NCI-H510A treated with DMSO at 0.1 percent for 48 hours (cell line): ENCODE data around the gene ADD2.
"Not testable (repeated sequence)": the region's sequence is repeated elsewhere in the genome, so short reads cannot be mapped to it uniquely, and the experiment has no call there.

Experiments
- DNase-seq: peaks from one replicate; lab custom pipeline; 2025; lab: John Stamatoyannopoulos, UW

ADD2 gene

DNA sequence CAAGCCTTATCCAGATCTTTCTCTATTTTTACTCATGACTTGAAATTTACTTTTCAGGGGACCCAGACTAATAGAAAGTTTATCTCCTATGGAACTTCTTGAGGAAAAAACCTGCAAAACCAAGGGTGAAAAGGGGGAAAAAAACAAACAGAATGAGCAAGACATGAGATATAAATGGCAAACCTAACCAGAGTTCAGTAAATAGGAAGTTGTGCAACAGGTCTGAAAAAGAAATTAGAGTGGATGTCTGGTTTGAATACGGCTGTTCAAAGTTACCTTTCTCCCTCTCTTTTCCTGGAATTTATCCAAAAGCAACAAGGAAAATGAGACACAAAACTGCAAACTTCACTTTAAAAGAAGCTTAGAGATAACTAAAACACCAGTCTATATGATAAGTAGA, 135.6 kb downstream of the ADD2 start:
- DNase-seq = no peak

DNA sequence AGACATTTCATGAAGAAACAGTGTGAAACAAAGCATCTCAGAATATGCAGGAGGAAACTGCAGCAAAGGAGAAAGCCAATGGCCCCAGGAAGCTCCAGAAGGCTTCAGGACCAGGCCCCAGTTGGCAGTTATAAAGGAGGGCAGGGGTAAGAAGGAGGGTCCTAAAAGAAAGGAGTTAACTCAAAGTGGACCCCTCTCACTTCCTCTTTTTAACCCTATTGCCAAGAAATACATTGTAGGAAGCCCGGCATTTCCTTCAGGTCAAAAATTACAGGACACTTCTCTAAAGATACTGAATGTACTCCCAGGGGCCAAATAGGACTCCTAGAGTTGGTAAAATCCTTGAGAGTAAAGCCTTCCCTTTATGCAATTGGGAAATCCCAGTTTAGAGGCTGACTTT, 137.2 kb downstream of the ADD2 start:
- DNase-seq = no peak

DNA sequence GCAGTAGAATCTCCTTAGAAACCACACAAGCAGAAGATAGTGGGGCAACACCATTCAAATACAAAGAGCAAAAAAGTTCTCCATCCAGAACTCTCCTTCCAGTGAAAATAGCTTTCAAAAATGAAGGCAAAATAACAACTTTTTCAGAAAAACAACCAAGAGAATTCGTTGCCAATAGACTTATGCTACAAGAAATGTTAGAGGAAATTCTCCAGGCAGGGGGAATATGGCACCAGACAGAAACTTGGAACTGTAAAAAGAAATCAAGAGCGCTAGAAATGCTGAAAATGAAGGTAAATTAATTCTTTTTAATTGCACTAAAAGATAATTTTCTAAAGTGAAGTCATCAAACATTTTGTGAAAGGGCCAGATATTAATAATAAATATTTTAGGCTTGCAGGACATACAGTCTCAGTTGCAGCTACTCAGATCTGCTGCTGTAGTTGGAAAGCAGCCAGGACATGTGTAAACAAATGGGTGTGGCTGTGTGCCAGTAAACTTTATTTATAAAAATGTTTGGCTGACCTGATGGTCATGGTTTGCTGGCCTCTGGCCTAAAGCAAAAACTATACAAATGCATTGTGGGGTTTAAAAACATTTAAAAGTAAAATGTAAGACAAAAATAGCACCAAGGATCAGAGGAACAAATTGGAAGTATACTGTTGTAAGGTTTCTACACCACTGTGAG, 140.6 kb downstream of the ADD2 start:
- peak; percentile 85 for DNase-seq

DNA sequence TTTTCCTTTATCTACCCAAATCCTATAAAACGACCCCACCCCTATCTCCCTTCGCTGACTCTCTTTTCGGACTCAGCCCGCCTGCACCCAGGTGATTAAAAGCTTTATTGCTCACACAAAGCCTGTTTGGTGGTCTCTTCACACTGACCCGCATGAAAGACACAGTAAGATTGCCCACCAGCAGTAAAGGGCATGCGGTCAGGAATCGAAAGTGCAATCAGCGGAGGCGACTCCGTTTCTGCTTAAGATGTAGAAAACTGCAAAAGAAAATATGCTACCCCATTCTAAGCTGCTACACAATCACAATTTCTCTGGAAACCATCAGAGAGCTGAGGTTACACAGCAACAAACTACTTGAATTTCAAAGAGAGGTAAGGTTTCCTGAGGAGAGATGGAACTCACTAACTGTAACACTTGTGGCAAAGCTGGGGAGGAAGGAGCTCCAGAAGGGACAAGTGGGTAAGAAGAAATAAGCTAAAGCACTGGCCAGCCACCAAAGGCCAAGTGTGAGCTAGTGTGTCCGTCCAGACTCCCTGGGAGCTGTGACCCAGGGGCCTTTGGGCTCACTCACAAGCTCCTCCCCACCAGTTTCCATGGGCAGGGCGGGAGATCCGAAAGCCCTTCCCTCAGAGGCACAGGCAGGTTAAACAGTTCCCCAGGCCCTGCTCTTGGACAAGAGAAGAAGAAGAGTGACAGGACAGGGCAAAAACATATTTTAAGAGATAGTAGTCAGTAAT, 141.6 kb downstream of the ADD2 start:
- no peak for DNase-seq

DNA sequence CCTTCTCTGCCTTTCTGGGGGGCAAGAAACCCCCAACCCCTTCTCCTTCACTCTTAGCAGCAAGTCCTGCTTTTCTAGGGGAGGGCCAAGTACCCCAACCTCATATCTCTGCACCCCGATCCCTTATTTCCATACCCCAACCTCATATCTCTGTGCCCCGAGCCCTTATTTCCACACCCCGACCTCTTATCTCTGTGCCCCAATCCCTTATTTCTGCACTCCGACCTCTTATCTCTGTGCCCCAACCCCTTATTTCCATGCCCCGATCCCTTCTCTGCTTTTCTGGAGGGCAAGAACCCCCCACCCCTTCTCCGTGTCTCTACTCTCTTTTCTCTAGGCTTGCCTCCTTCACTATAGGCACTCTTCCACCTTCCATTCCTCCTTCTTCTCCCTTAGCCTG, 146.5 kb downstream of the ADD2 start:
- DNase-seq = not testable (repeated sequence)

DNA sequence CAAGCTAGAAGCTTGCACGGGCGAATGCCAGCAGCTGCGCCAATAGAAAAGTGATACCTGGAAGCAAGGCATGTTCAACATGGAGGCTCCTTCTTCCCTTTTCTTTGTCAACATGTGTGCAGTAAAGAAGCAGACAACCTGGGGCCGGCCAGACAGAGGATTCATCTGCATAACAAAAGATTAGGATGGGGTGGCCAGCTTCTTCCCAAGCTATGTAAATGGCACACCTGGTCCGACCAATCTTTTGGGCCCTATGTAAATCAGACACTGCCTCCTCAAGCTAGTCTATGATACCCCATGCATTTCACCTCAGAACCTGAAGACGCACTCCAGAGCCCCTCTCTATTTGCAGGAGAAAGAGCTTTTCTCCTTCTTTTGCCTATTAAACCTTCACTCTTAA, 148.0 kb downstream of the ADD2 start:
- peak; percentile 74 for DNase-seq

DNA sequence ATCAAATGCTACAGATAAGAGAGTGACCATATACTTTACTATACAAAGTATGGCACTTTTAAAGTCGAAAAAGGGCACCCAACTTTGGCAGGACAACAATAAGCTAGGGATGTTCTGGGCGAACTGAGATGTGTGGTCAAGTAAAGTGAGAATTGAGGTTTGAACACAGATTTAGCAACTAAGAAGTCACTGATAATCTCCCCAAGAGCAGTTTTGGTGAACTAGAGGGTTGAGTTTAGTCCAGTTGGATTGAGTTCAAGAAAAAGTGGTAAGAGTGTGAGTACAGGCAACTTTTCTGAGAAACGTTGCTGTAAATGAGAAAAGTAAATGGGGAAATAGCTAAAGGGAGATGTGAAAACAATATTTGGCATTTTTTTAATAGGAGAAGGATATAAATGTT, 148.8 kb downstream of the ADD2 start:
- DNase-seq = no peak

DNA sequence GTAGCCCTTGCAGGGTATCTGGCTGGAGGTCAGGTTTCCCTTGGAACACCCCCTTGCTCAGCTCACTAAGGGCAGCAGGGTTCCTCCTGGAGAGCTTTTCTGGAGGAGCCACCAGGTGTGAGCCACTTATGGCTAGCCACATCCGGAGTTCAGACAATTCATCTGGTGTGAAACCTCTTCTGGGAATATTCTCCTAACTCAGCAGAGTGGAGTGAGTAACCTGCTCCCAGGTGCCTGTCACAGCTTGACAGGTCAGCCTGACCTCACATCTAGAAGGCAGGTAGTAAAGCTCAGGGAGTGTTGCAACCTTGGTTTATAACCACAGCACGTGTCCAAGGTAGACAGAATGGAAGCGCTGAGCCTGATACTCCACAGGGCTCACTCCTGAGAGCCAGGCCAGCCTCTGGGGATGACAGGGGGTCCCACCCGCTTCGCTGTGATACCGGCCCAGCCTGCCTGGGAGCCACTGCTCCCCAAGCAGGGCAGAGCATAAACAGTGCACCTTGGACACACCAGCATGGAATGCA, 151.8 kb downstream of the ADD2 start:
- DNase-seq = peak; percentile 96

DNA sequence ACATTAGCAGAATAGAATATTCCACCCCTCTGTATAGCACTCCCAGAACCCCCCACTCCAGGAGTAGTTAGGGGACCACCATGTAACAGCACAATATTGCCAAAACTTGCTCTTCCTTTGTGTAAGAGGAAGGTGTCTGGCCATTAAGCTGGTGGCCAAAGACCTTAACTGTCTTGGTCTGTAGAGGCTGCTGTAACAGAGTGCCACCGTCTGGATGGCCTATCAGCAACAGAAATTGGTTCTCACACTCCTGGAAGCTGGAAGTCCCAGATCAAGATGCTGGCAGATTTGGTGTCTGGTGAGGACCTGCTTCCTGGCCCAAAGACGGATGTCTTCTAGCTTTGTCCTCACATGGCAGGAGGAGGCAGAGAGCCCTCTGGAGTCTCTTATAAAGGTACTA, 152.8 kb downstream of the ADD2 start:
- DNase-seq = no peak

DNA sequence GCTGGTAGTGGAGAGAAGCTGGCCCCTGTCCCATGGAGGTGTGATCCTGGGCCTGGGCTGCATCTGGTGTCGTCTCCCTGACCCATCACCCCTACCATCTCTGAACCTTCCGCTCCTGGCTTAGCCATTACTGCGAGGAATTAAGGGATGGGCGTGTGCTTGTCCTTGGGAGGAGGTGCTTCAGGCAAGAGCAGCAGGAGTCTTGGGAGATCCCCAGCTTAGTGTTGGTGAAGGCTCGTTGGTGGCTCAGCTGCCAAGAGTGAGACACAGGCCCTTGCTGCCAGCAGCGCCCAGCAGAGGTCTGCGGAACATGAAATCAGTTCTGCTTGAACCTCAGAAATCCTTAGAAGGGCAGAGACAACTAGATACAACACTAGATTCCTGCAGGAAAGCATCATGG, 154.5 kb downstream of the ADD2 start:
- no peak for DNase-seq

DNA sequence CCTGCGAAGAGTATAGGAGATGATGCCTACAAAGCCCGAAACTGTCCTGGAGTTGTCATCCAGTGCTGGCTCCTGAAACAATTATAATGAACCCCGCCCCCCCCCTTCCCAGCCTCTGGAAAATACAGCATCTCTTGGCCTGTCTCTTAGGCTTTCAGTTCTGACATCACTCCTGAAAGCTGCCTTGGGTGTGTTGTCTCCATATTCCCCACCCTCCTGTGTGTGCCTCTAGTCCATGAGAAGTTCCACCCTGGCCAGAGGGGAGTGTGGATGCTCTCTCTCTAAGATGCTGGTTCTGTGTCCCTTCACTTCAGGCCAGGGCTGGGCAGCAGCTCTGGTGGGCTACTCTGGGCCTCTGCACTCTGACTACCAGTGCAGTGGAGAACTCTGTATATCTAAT, 155.4 kb downstream of the ADD2 start:
- DNase-seq = no peak

DNA sequence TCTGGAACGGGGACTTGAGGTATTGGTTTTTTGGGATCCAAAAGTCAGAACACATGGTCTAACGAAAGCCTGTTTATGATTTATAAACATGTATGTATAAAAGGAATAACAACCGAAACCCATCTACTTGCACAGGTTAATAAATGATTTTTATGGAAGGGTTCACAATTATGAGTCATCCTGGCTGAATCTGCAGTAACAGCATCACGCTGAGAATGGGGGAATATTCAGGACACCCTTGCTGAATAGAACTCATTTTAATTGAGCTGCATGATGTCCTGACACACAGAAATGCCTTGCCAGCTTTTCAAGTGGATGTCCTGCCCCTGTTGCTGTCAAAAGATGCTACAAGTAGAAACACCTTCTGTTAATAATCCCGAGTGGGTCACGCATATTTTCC, 159.6 kb downstream of the ADD2 start:
- DNase-seq = no peak

DNA sequence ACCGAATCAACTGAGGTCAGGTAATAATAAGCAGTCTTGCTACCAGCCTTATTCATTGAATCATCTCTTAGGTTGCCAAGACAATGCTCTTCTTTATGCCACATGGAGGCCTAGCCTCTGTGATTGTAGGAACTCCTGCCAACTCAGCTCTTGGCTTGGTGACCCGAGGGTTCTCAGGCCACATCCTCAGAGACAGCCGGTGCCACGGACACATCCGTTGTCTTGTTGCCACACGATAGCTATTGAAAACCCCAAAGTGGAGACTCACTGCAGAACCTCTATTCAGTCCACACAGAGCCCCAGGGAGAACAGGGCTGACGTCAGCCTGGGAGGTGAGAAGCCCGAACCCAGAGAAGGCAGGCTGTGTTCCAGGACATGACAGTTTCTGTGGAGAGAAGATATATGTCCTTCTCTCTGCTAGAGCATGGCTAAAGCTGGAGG, 160.9 kb downstream of the ADD2 start:
- no peak for DNase-seq
